ENCODE results near the gene INPP4A. TPM values are rescaled to one million over a fixed set of nuclear protein-coding genes. Genes with fewer than 3 reads are reported as not detected.

The INPP4A gene
- total and polyA plus RNA-seq, 2 donors (not counting 3 experiments of a cell fraction or from before 2014, with no cell fraction given), result 14.9 to 28.8 TPM

DNA sequence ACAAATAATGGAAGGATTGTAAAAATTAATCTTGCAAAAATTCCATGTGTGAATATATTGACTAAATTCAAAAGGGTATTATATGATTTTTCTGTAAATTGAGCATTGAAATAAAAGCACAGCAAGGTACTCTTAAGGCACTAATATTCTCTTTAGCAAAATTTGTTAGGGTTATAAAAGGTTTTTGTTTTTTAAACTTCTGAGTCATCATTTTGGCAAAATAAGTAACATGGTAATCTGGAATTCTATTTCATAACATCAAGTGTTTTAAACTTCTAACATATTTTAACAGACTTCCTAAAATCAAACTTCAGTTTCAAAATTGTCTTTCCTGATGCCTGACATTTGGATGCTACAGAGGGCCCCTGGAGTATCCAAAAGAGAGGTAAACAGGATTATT, 12.5 kb upstream of the INPP4A start:
- H3K9ac ChIP-seq (replicated peaks; ENCODE audit: extremely low read depth, insufficient read depth, low read length), result no peak overlapping the region
- H3K4me2 ChIP-seq (ENCODE audit: insufficient read depth, low read length), result no peak overlapping the region
- intact Hi-C loops (cut with micrococcal nuclease), result no loop called here
- no peak overlapping the region for H2AFZ ChIP-seq (ENCODE audit: low read depth, low read length)
- dilution Hi-C loops (cut with MboI; ENCODE audit: extremely low pct_ligation_motif_present, low sequenced_read_pairs), result no loop called here
- ChIA-PET CTCF (interaction anchor here (1.0 kb wide), 1 partner anchor 56 kb away, joined by 3 read pairs; no protein-coding TSS in a partner anchor), POLR2A (no interaction called here)
- H3K27ac ChIP-seq (ENCODE audit: insufficient read depth, low read depth, low read length), result no peak overlapping the region
- H3K9me1 ChIP-seq (replicated peaks; ENCODE audit: control insufficient read depth, extremely low read depth, insufficient read depth, low read length), result no peaks in the 10 kb centered on the region
- no peaks in the 10 kb centered on the region for H4K20me1 ChIP-seq (replicated peaks; ENCODE audit: control insufficient read depth, extremely low read depth, insufficient read depth, low read length)
- no peak for FAIRE-seq
- H3K4me3 ChIP-seq (replicated peaks in 1 of 3; ENCODE audit: insufficient read depth in 1 of 3, low read depth in 1 of 3, low read length in 3 of 3), result no peak overlapping the region
- H3K27me3 ChIP-seq (ENCODE audit: control insufficient read depth in 2 of 2, insufficient read depth in 2 of 2, low read length in 2 of 2), result no peaks in the 10 kb centered on the region
- no peaks in the 10 kb centered on the region for H3K79me2 ChIP-seq (ENCODE audit: control insufficient read depth, insufficient read depth, low read length)
- no peak for DNase-seq (ENCODE audit: low read depth, low spot score)
- no TSS peak for BruUV-seq (replicated peaks)
- TF ChIP-seq, protein P1, sequence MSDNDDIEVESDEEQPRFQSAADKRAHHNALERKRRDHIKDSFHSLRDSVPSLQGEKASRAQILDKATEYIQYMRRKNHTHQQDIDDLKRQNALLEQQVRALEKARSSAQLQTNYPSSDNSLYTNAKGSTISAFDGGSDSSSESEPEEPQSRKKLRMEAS (IDR thresholded peaks at IDR 0.05; ENCODE audit: insufficient read depth, insufficient read length), result no peak
- TF ChIP-seq JUN (IDR thresholded peaks at IDR 0.05; ENCODE audit: borderline replicate concordance, insufficient read depth, insufficient read length, low read depth), result no peak
- TF ChIP-seq GATA2 (IDR thresholded peaks at IDR 0.05; ENCODE audit: insufficient read depth, insufficient read length, low read depth, low read length), result no peak
- TF ChIP-seq, protein P2, sequence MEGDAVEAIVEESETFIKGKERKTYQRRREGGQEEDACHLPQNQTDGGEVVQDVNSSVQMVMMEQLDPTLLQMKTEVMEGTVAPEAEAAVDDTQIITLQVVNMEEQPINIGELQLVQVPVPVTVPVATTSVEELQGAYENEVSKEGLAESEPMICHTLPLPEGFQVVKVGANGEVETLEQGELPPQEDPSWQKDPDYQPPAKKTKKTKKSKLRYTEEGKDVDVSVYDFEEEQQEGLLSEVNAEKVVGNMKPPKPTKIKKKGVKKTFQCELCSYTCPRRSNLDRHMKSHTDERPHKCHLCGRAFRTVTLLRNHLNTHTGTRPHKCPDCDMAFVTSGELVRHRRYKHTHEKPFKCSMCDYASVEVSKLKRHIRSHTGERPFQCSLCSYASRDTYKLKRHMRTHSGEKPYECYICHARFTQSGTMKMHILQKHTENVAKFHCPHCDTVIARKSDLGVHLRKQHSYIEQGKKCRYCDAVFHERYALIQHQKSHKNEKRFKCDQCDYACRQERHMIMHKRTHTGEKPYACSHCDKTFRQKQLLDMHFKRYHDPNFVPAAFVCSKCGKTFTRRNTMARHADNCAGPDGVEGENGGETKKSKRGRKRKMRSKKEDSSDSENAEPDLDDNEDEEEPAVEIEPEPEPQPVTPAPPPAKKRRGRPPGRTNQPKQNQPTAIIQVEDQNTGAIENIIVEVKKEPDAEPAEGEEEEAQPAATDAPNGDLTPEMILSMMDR (IDR thresholded peaks at IDR 0.05; ENCODE audit: extremely low read depth in 1 of 2, insufficient read depth in 1 of 2, low read depth in 1 of 2, low read length in 2 of 2), result no peak
- no peak for TF ChIP-seq EZH2 (IDR thresholded peaks at IDR 0.05; ENCODE audit: borderline replicate concordance, low read depth, low read length, severe bottlenecking)
- TF ChIP-seq MYC (IDR thresholded peaks at IDR 0.05; ENCODE audit: low read depth, low read length), result no peak
- no peak for TF ChIP-seq POLR2A (IDR thresholded peaks at IDR 0.05; ENCODE audit: low read depth, low read length)
- no peak for TF ChIP-seq POLR2AphosphoS5 (IDR thresholded peaks at IDR 0.05; ENCODE audit: insufficient read depth, low read depth, low read length)
- TF ChIP-seq FOS (IDR thresholded peaks at IDR 0.05; ENCODE audit: borderline replicate concordance, insufficient read depth, low read length), result no peak
- H3K36me3 ChIP-seq (ENCODE audit: control insufficient read depth in 2 of 2, extremely low read depth in 1 of 2, insufficient read depth in 2 of 2, low read length in 2 of 2), result no peaks in the 10 kb centered on the region
- no peaks in the 10 kb centered on the region for H3K9me3 ChIP-seq (replicated peaks; ENCODE audit: control insufficient read depth, insufficient read depth, low read length)
- H3K4me1 ChIP-seq (ENCODE audit: control insufficient read depth, extremely low read depth, insufficient read depth, low read length), result no peaks in the 10 kb centered on the region

Measured in endothelial cell of umbilical vein (primary cell).